Neural cell (in vitro differentiated cells): ENCODE results near the gene PDLIM5. TPM values are rescaled to one million over a fixed set of nuclear protein-coding genes. Genes with fewer than 3 reads are reported as not detected.

Experiments
- H2AFZ ChIP-seq: fragments of 200-600, 300-800 bp; sonication (generic), shearing (Covaris generic); 2 replicates; pipeline ENCODE4 v1.6.0; 2014; ENCODE audit warnings: low read depth, mild to moderate bottlenecking, antibody characterized with exemption, low read length, moderate library complexity
- H3F3A ChIP-seq: fragments of 200-600 bp; shearing (Covaris generic); 2 replicates; pipeline ENCODE4 v1.6.1; 2016; ENCODE audit warnings: mild to moderate bottlenecking, moderate library complexity, mixed read lengths, antibody characterized with exemption, low read length; ENCODE audit not compliant: insufficient read depth, poor library complexity, severe bottlenecking
- H3K27ac ChIP-seq: fragments of 200-600, 300-800 bp; sonication (generic), shearing (Covaris generic); 2 replicates; pipeline ENCODE4 v1.5.1; 2014; ENCODE audit warnings: mild to moderate bottlenecking, low read length, moderate library complexity
- H3K27me3 ChIP-seq: fragments of 300-800, 200-600 bp; sonication (generic), shearing (Covaris generic); 2 replicates; pipeline ENCODE4 v1.6.0; 2014; ENCODE audit warnings: mild to moderate bottlenecking, low read depth, low read length, moderate library complexity; ENCODE audit not compliant: insufficient read depth
- H3K36me3 ChIP-seq: fragments of 300-800, 200-600 bp; sonication (generic), shearing (Covaris generic); 2 replicates; pipeline ENCODE4 v1.5.1; 2014; ENCODE audit warnings: mild to moderate bottlenecking, antibody characterized with exemption, low read length, moderate library complexity; ENCODE audit not compliant: insufficient read depth
- H3K4me2 ChIP-seq: fragments of 300-800, 200-600 bp; sonication (generic), shearing (Covaris generic); 2 replicates; pipeline ENCODE4 v1.6.0; 2014; ENCODE audit warnings: mild to moderate bottlenecking, low read length
- H3K4me3 ChIP-seq: fragments of 300-800, 200-600 bp; sonication (generic), shearing (Covaris generic); 2 replicates; pipeline ENCODE4 v1.5.1; 2014; ENCODE audit warnings: mild to moderate bottlenecking, low read length, moderate library complexity
- H3K79me2 ChIP-seq: fragments of 200-600 bp; shearing (Covaris generic); replicated peaks from 2 replicates; pipeline ENCODE4 v1.6.0; 2014; ENCODE audit warnings: mild to moderate bottlenecking, low read length, moderate library complexity; ENCODE audit not compliant: insufficient read depth
- H3K9ac ChIP-seq: fragments of 300-800, 200-600 bp; sonication (generic), shearing (Covaris generic); 2 replicates; pipeline ENCODE4 v1.6.1; 2016; ENCODE audit warnings: mild to moderate bottlenecking, low read length, mixed read lengths
- H3K9me2 ChIP-seq: fragments of 200-600 bp; shearing (Covaris generic); 2 replicates; pipeline ENCODE4 v1.6.1; 2016; ENCODE audit warnings: mild to moderate bottlenecking, low read length, mixed read lengths; ENCODE audit not compliant: insufficient read depth
- H3K9me3 ChIP-seq: fragments of 200-600, 300-800 bp; sonication (generic), shearing (Covaris generic); 2 replicates; pipeline ENCODE4 v1.6.1; 2016; ENCODE audit warnings: mild to moderate bottlenecking, mixed run types, low read length, moderate library complexity, mixed read lengths
- H4K20me1 ChIP-seq: fragments of 200-600 bp; shearing (Covaris generic); 2 replicates; pipeline ENCODE4 v1.6.1; 2016; ENCODE audit warnings: mild to moderate bottlenecking, mixed run types; ENCODE audit not compliant: insufficient read depth
- CTCF ChIP-seq: fragments of 450-650 bp; IDR thresholded peaks from 2 replicates; pipeline ENCODE4 v1.5.1; 2014; ENCODE audit warnings: antibody characterized with exemption, mild to moderate bottlenecking, moderate library complexity; ENCODE audit not compliant: poor library complexity, severe bottlenecking
- EP300 ChIP-seq: fragments of 450-650 bp; conservative IDR thresholded peaks from 2 replicates; pipeline ENCODE4 v1.6.1; 2014; ENCODE audit warnings: antibody characterized with exemption, mild to moderate bottlenecking, moderate library complexity; ENCODE audit not compliant: poor library complexity, severe bottlenecking
- EZH2 ChIP-seq: fragments of 200-600, 300-800 bp; shearing (Covaris generic), sonication (generic); IDR thresholded peaks from 2 replicates; pipeline ENCODE4 v1.6.1; 2014; ENCODE audit warnings: antibody characterized with exemption, low read length, borderline replicate concordance, mild to moderate bottlenecking; ENCODE audit not compliant: insufficient read depth, poor library complexity, severe bottlenecking
- MXI1 ChIP-seq: fragments of 450-650 bp; conservative IDR thresholded peaks from 2 replicates; pipeline ENCODE4 v1.6.1; 2014; ENCODE audit warnings: antibody characterized with exemption, mild to moderate bottlenecking; ENCODE audit not compliant: poor library complexity, severe bottlenecking
- POLR2AphosphoS5 ChIP-seq: IDR thresholded peaks from 2 replicates; pipeline ENCODE4 v1.6.1; 2012
- RAD21 ChIP-seq: fragments of 450-650 bp; conservative IDR thresholded peaks from 2 replicates; pipeline ENCODE4 v1.6.1; 2014; ENCODE audit warnings: antibody characterized with exemption, mild to moderate bottlenecking, moderate library complexity
- REST ChIP-seq: IDR thresholded peaks from 2 replicates; pipeline ENCODE4 v1.6.1; 2012; ENCODE audit warnings: borderline replicate concordance
- SMC3 ChIP-seq: fragments of 450-650 bp; conservative IDR thresholded peaks from 2 replicates; pipeline ENCODE4 v1.6.1; 2014; ENCODE audit warnings: antibody characterized with exemption, mild to moderate bottlenecking, moderate library complexity; ENCODE audit not compliant: poor library complexity
- TAF1 ChIP-seq: IDR thresholded peaks from 2 replicates; pipeline ENCODE4 v1.6.1; 2012; ENCODE audit warnings: low read depth
- polyA plus RNA-seq: library from polyadenylated mRNA; depleted of rRNA; stranded (reverse); fragments of >200 nt; gene quantifications from 2 replicates; pipeline ENCODE4 v1.2.3, GENCODE V29; 2014

The PDLIM5 gene
- polyA plus RNA-seq, 1 donor from 2014 or later: 1.6 TPM

- H2AFZ ChIP-seq: no peak overlapping the region
- no peak for TF ChIP-seq SMC3
- TF ChIP-seq EZH2: no peak
- TF ChIP-seq REST: no peak
- no peak for TF ChIP-seq TAF1
- TF ChIP-seq EP300: no peak
- TF ChIP-seq RAD21: no peak
- no peak for TF ChIP-seq CTCF
- no peak for TF ChIP-seq POLR2AphosphoS5
- no peak for TF ChIP-seq MXI1
Observed at GRCh38 chr4:94442251-94442650, 9.5 kb upstream of the PDLIM5 start.

GRCh38 chr4:94446386-94446785 lies 5.4 kb upstream of the PDLIM5 start:
- Histone ChIP-seq H3K9ac (no peak overlapping the region), H3K9me3 (no peaks in the 10 kb centered on the region), H2AFZ (no peak overlapping the region), H3K4me2 (no peak overlapping the region), H3K27me3 (no peaks in the 10 kb centered on the region), H4K20me1 (no peaks in the 10 kb centered on the region), H3K36me3 (no peaks in the 10 kb centered on the region), H3K27ac (no peak overlapping the region), H3K4me3 (no peak overlapping the region), H3K79me2 (no peaks in the 10 kb centered on the region), H3K9me2 (no peaks in the 10 kb centered on the region), H3F3A (no peaks in the 10 kb centered on the region)
- TF ChIP-seq EP300: no peak
- no peak for TF ChIP-seq POLR2AphosphoS5
- TF ChIP-seq MXI1: no peak
- TF ChIP-seq EZH2: no peak
- TF ChIP-seq TAF1: no peak
- TF ChIP-seq CTCF: no peak
- no peak for TF ChIP-seq SMC3
- TF ChIP-seq RAD21: no peak
- no peak for TF ChIP-seq REST

More at GRCh38 chr4:94442251-94442650, 9.5 kb upstream of the PDLIM5 start:
- H3K79me2 ChIP-seq: no peaks in the 10 kb centered on the region
- no peak overlapping the region for H3K4me3 ChIP-seq
- H3K27ac ChIP-seq: no peak overlapping the region
- H3K9me2 ChIP-seq: no peaks in the 10 kb centered on the region
- no peaks in the 10 kb centered on the region for H3K27me3 ChIP-seq
- no peaks in the 10 kb centered on the region for H3F3A ChIP-seq
- H3K36me3 ChIP-seq: no peaks in the 10 kb centered on the region
- H3K9me3 ChIP-seq: no peaks in the 10 kb centered on the region
- H3K4me2 ChIP-seq: no peak overlapping the region
- no peaks in the 10 kb centered on the region for H4K20me1 ChIP-seq
- H3K9ac ChIP-seq: no peak overlapping the region
